Measurements from ENCODE around the gene ZRANB1.
"Not testable (repeated sequence)": the region's sequence is repeated elsewhere in the genome, so short reads cannot be mapped to it uniquely, and the experiment has no call there.

The ZRANB1 gene

GRCh38 chr10:124985162-124985561 lies 43.2 kb downstream of the ZRANB1 start:
- TF ChIP-seq, protein P1, sequence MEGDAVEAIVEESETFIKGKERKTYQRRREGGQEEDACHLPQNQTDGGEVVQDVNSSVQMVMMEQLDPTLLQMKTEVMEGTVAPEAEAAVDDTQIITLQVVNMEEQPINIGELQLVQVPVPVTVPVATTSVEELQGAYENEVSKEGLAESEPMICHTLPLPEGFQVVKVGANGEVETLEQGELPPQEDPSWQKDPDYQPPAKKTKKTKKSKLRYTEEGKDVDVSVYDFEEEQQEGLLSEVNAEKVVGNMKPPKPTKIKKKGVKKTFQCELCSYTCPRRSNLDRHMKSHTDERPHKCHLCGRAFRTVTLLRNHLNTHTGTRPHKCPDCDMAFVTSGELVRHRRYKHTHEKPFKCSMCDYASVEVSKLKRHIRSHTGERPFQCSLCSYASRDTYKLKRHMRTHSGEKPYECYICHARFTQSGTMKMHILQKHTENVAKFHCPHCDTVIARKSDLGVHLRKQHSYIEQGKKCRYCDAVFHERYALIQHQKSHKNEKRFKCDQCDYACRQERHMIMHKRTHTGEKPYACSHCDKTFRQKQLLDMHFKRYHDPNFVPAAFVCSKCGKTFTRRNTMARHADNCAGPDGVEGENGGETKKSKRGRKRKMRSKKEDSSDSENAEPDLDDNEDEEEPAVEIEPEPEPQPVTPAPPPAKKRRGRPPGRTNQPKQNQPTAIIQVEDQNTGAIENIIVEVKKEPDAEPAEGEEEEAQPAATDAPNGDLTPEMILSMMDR (IDR thresholded peaks at IDR 0.05; ENCODE audit: low read depth, low read length) = no peak
- no peak for TF ChIP-seq POLR2A (IDR thresholded peaks at IDR 0.05; ENCODE audit: extremely low read depth, insufficient read length)
- TF ChIP-seq MYC (IDR thresholded peaks at IDR 0.05; ENCODE audit: low read depth, low read length) = no peak
- no peak for TF ChIP-seq MAX (IDR thresholded peaks at IDR 0.05; ENCODE audit: low read depth, low read length)
- DNase-seq (ENCODE audit: low read depth) = no peak
- H3K4me3 ChIP-seq (ENCODE audit: low read depth, low read length) = no peak overlapping the region

- H3K4me3 ChIP-seq (ENCODE audit: low read depth, low read length) = no peak overlapping the region
- no peak for DNase-seq (ENCODE audit: low read depth)
- TF ChIP-seq MYC (IDR thresholded peaks at IDR 0.05; ENCODE audit: low read depth, low read length) (no peak), POLR2A (IDR thresholded peaks at IDR 0.05; ENCODE audit: extremely low read depth, insufficient read length) (no peak), MAX (IDR thresholded peaks at IDR 0.05; ENCODE audit: low read depth, low read length) (no peak)
- TF ChIP-seq, protein P1 (IDR thresholded peaks at IDR 0.05; ENCODE audit: low read depth, low read length) = no peak
These were observed 45.9 kb downstream of the ZRANB1 start for GRCh38 chr10:124987788-124988187.

DNA sequence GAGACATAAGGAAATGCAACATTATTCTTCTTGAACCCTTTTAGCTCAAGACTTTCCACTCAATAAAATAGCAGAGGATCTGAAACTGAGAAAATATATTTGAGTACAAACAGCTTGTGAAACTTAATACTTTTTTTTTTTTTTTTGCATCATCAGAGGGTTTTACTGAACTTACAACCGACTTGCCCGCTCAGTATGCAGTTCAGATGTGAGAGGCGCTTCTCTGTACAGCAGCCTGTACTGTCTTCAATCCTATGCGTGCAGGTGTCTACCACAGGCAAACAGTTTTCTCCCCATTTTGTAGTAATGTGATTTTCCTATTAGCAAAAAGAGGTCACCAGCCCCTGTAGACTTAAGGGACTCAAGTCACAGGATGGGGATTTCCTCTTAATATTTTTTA lies 46.8 kb downstream of the ZRANB1 start:
- not testable (repeated sequence) for H3K4me3 ChIP-seq (ENCODE audit: low read depth, low read length); DNase-seq (ENCODE audit: low read depth)

GRCh38 chr10:124989526-124989925 lies 47.6 kb downstream of the ZRANB1 start:
- H3K4me3 ChIP-seq (ENCODE audit: low read depth, low read length) = no peak overlapping the region
- DNase-seq (ENCODE audit: low read depth) = no peak
- TF ChIP-seq MYC (IDR thresholded peaks at IDR 0.05; ENCODE audit: low read depth, low read length) (no peak), MAX (IDR thresholded peaks at IDR 0.05; ENCODE audit: low read depth, low read length) (no peak), POLR2A (IDR thresholded peaks at IDR 0.05; ENCODE audit: extremely low read depth, insufficient read length) (no peak)
- TF ChIP-seq, protein P1 (IDR thresholded peaks at IDR 0.05; ENCODE audit: low read depth, low read length) = no peak

DNA sequence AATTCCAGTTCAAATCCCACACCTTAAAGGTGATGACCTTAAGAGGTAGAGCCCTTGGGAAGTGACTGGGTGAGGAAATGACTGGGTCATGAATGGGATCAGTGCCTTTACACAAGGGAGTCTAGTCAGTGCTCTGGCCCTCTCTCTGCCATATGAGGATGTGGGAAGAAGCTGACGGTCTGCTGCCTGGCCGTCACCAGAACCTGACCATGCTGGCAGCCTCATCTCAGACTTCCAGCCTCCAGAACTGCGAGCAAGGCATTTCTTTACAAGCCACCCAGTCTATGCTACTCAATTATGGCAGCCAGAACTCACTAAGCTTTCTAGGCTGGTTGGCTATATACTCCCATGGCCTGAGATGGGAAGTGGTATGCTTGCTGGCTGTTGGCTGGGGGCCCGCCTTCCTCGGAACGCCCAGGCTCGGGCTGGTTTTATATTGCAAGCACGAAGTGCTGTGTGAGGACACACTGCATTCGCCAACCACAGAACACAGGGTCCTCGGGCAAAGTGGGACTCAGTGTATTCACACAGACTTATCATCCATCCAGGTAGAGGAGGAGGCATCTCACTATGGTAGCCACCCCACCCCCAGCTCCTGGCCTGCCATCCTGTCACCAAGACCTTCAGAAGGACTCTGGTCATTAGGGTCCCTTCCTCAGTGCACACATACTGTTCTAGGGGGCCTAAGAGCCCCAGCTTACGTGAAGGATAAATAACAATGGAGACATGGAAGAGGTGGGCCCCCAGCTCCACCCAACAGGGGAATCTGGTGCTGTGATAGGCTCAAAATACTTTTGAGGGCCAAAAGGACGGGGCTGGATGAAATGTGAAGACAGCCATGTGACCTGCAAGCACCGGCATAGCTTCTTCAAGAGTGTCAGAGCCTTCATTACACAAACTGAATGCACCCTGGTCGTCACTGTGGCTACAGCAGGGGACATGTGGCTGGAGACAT lies 49.0 kb downstream of the ZRANB1 start:
- no peak for DNase-seq (ENCODE audit: low read depth)
- H3K4me3 ChIP-seq (ENCODE audit: low read depth, low read length) = no peak overlapping the region
- TF ChIP-seq, protein P1 (IDR thresholded peaks at IDR 0.05; ENCODE audit: low read depth, low read length) = no peak
- no peak for TF ChIP-seq MYC (IDR thresholded peaks at IDR 0.05; ENCODE audit: low read depth, low read length)
- no peak for TF ChIP-seq MAX (IDR thresholded peaks at IDR 0.05; ENCODE audit: low read depth, low read length)
- TF ChIP-seq POLR2A (IDR thresholded peaks at IDR 0.05; ENCODE audit: extremely low read depth, insufficient read length) = no peak

DNA sequence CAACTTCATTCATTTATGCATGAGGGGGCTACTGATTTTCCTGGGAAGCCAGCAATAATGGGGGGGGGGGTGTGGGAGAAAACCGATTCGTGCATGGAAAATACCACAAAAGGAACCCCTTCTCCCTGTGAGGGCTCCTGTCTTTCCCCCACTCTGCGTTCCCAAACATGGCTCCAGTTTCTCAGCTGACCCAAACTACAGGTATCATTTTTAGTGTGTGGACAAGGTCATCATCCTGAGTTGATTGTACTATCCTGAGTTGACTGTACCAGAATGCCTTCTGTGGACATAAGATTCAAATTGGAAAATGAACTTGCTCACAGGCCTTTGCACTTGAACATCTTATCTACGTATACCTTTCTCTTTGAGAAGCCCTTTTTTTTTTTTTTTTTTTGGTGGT lies 49.9 kb downstream of the ZRANB1 start:
- no peak for DNase-seq (ENCODE audit: low read depth)
- no peak for TF ChIP-seq MAX (IDR thresholded peaks at IDR 0.05; ENCODE audit: low read depth, low read length)
- TF ChIP-seq POLR2A (IDR thresholded peaks at IDR 0.05; ENCODE audit: extremely low read depth, insufficient read length) = no peak
- TF ChIP-seq, protein P1 (IDR thresholded peaks at IDR 0.05; ENCODE audit: low read depth, low read length) = no peak
- no peak for TF ChIP-seq MYC (IDR thresholded peaks at IDR 0.05; ENCODE audit: low read depth, low read length)
- H3K4me3 ChIP-seq (ENCODE audit: low read depth, low read length) = no peak overlapping the region

All from NB4 (cell line).